Measurements from ENCODE around the gene SFTPB. TPM values are rescaled to one million over a fixed set of nuclear protein-coding genes. Genes with fewer than 3 reads are reported as not detected.

The SFTPB gene
- total and polyA plus RNA-seq, 7 experiments from 2014 or later = not detected

DNA sequence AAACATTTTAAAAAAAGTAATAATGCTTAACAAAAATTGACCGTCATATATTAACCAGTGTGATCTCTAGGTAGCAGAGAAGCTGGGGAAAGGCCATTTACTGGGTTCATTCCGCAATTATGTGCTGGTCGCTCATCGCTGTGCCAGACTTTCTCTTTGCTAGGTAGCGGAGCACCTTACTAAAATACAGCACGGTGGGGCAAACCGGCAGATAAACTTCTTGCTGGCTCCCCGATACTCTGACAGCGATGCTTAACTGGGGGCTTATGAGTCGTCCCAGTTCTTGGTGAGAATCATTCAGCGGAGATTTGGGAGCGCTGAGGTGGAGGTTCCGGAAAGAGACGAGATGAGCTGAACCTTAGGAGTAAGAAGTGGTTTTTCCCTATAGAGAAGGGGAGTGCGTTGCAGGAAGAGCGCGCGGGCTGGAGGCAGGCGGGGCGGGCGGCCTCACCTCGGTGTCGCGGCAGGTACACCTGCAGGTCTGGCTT lies 56.7 kb downstream of the SFTPB start:
- CTCF ChIA-PET = interaction anchor here (0.6 to 0.8 kb wide), 2 partner anchors 16 to 30 kb away, joined by 3 to 5 read pairs; partner anchors contain the start of gene RNF181
- Histone ChIP-seq H3K27me3 (ENCODE audit: control insufficient read depth in 2 of 2, insufficient read depth in 2 of 2, low read length in 2 of 2) (no peaks in the 10 kb centered on the region), H3K4me1 (ENCODE audit: control insufficient read depth in 2 of 2, insufficient read depth in 2 of 2, low read length in 2 of 2) (peaks cover 9 to 13% of the 10 kb centered on the region in 2 donors), H3K36me3 (ENCODE audit: control insufficient read depth in 2 of 3, insufficient read depth in 3 of 3, low read length in 3 of 3) (peaks cover 0 to 40% (median 5%) of the 10 kb centered on the region in 3 experiments), H3K4me3 (ENCODE audit: low read length) (peak overlapping the region; percentile 65), H3K27ac (ENCODE audit: low read depth, low read length) (peak overlapping the region; percentile 81), H3K9me3 (ENCODE audit: control insufficient read depth in 2 of 3, low read length in 3 of 3) (no peaks in the 10 kb centered on the region)
- peak overlapping the region; percentile 86 to 99 (median 96) for H3K27ac Mint-ChIP-seq
- no peaks in the 10 kb centered on the region for H3K27me3 Mint-ChIP-seq
- POLR2A ChIA-PET = interaction anchor here (0.6 to 4.3 kb wide), 17 partner anchors 8 to 830 kb away, joined by 3 to 30 read pairs (median 6); partner anchors contain the start of genes KDM3A, MAT2A, RNF181 and SH2D6
- H3K4me1 Mint-ChIP-seq = peaks cover 15 to 52% (median 44%) of the 10 kb centered on the region in 7 donors
- no peak for DNase-seq
- intact Hi-C loops (cut with micrococcal nuclease) = loop anchor here (1.0 to 10.0 kb wide), 5 partner anchors 9 to 834 kb away; partner anchors contain the start of genes IMMT (in 1 of the 2), KDM3A (in 1 of the 2), MRPL35 (in 1 of the 2) and POLR1A (in 1 of the 2)
- H3K36me3 Mint-ChIP-seq = peaks cover 0 to 17% (median 4%) of the 10 kb centered on the region in 5 donors
- H3K9me3 Mint-ChIP-seq = no peaks in the 10 kb centered on the region
- H3K4me3 Mint-ChIP-seq = peak overlapping the region; percentile 96 to 100 (median 98)
- peak; percentile 9 for ATAC-seq

Other genes with a start within 250 kb of the SFTPB start
- 1 to 10 TPM in 1 of 5 experiments, under 1 TPM in 2, not detected in 2; 0.48 to 1.1 (median 0.94) TPM for gene SH2D6, start 249.5 kb downstream of the SFTPB start, total RNA-seq
- not detected for gene SH2D6, start 249.5 kb downstream of the SFTPB start, polyA plus RNA-seq
- 100 to 1,000 TPM in 4 of 5 experiments, 10 to 100 TPM in 1; 96.3 to 268 (median 178) TPM for gene MAT2A, start 129.0 kb downstream of the SFTPB start, total RNA-seq
- 100 to 1,000 TPM in 1 of 2 donors, 10 to 100 TPM in 1; 79.8 to 120 TPM for gene MAT2A, start 129.0 kb downstream of the SFTPB start, polyA plus RNA-seq
- 10 to 100 TPM; 20.4 to 34.2 (median 26.3) TPM for gene GGCX, start 106.7 kb downstream of the SFTPB start, total RNA-seq
- 10 to 100 TPM; 11.8 to 12.2 TPM for gene GGCX, start 106.7 kb downstream of the SFTPB start, polyA plus RNA-seq
- 100 to 1,000 TPM in 2 of 5 experiments, 10 to 100 TPM in 3; 55.1 to 137 (median 83.2) TPM for gene VAMP8, start 90.6 kb downstream of the SFTPB start, total RNA-seq
- 100 to 1,000 TPM; 312 to 347 TPM for gene VAMP8, start 90.6 kb downstream of the SFTPB start, polyA plus RNA-seq
- 10 to 100 TPM; 25.6 to 73.8 (median 35.1) TPM for gene VAMP5, start 83.8 kb downstream of the SFTPB start, total RNA-seq
- 100 to 1,000 TPM; 115 to 121 TPM for gene VAMP5, start 83.8 kb downstream of the SFTPB start, polyA plus RNA-seq
- gene RNF181, start 72.5 kb downstream of the SFTPB start, total RNA-seq = 100 to 1,000 TPM in 1 of 5 experiments, 10 to 100 TPM in 4; 38.5 to 118 (median 61.4) TPM
- gene RNF181, start 72.5 kb downstream of the SFTPB start, polyA plus RNA-seq = 100 to 1,000 TPM; 168 to 175 TPM
- 10 to 100 TPM in 3 of 5 experiments, 1 to 10 TPM in 2; 5.1 to 17.8 (median 11.2) TPM for gene TMEM150A, start 65.5 kb downstream of the SFTPB start, total RNA-seq
- 10 to 100 TPM; 11.1 to 15.4 TPM for gene TMEM150A, start 65.5 kb downstream of the SFTPB start, polyA plus RNA-seq
- gene C2orf68, start 56.1 kb downstream of the SFTPB start, total RNA-seq = 10 to 100 TPM; 40.9 to 92.1 (median 51.6) TPM
- 10 to 100 TPM; 24.9 to 26.6 TPM for gene C2orf68, start 56.1 kb downstream of the SFTPB start, polyA plus RNA-seq
- 10 to 100 TPM; 43.1 to 76.1 (median 57.3) TPM for gene USP39, start 52.0 kb downstream of the SFTPB start, total RNA-seq
- gene USP39, start 52.0 kb downstream of the SFTPB start, polyA plus RNA-seq = 10 to 100 TPM; 63.7 to 83.6 TPM
- 100 to 1,000 TPM in 2 of 5 experiments, 10 to 100 TPM in 1, 1 to 10 TPM in 2; 5.9 to 780 (median 84.7) TPM for gene GNLY, start 26.2 kb upstream of the SFTPB start, total RNA-seq
- 10 to 100 TPM; 11.1 to 13.5 TPM for gene GNLY, start 26.2 kb upstream of the SFTPB start, polyA plus RNA-seq
- under 1 TPM in 2 of 5 experiments, not detected in 3; 0.42 to 0.73 TPM for gene ATOH8, start 85.8 kb upstream of the SFTPB start, total RNA-seq
- not detected for gene ATOH8, start 85.8 kb upstream of the SFTPB start, polyA plus RNA-seq
- gene ST3GAL5, start 220.8 kb upstream of the SFTPB start, total RNA-seq = 10 to 100 TPM; 37.9 to 53.6 (median 43.0) TPM
- 10 to 100 TPM; 15.0 to 16.8 TPM for gene ST3GAL5, start 220.8 kb upstream of the SFTPB start, polyA plus RNA-seq